Melanocyte of skin (primary cell): ENCODE data around the gene SRPX. TPM values are rescaled to one million over a fixed set of nuclear protein-coding genes. Genes with fewer than 3 reads are reported as not detected.

Experiments
- total RNA-seq, 2 donors: library from RNA; depleted of rRNA; stranded (reverse); fragments of >200 nt; gene quantifications; 2 replicates each; pipeline ENCODE4 v1.2.3, GENCODE V29; 2012

SRPX gene
- total RNA-seq = 100 to 1,000 TPM in 1 of 2 donors, 10 to 100 TPM in 1; 96.7 to 191 TPM

DNA sequence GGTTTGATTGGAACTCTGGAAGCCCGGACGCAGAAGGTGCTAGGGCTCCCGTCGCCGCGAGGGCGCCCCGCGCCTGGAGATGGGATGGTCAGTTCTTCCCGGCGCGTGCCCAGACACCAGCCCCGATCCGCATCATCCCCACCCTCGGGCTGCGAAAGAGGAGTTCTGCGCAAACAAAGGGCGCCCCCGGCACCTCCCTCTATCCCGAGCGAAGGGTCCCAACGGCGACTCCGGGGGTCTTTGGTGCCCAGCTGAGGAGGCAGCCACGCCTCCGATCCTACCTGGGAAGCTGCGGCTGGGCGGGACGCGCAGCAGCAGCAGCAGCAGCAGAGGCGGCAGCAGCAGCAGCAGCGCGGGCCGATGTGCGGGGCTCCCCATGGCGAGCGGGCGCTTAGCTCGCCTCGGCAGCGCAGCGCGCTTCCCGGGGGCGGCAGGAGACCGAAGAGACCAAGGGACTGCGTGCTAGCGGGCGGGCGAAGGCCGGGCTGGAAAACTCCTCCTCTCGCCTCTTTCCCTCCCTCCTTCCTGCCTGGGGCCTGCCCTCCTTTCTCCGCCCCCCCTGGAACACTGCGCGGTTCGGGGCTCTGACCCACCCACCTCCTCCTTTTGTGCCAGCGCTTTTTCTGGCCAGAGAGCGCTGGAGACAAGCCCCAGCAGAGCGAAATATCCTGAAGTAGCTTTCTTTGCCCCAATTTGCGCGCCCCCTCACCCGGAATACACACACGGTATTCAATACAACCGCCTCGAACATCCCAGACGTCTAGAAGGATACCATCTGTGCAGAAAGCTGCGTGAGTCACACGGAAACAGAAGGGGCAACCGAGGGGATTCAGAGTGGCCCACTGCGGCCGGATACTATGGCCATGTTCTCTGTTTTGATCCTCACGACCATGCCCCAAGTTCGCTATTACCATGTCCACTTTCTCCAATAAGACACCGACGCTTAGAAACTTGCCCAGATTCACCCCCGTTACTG lies at the start of gene SRPX:
Gene SRPX (minus strand): TSS at position 457 of the 976 bp plus-strand sequence. CDS start 79 bp downstream, at position 378.

Other genes starting within 250 kb of the SRPX start
- gene SYTL5, start 214.3 kb downstream of the SRPX start, total RNA-seq = under 1 TPM; under 0.01 TPM
- 10 to 100 TPM in 1 of 2 donors, 1 to 10 TPM in 1; 8.6 to 18.0 TPM for gene RPGR, start 106.6 kb upstream of the SRPX start, total RNA-seq
- not detected for gene OTC, start 131.7 kb upstream of the SRPX start, total RNA-seq